ENCODE measurements around the gene ENPP6. TPM values are rescaled to one million over a fixed set of nuclear protein-coding genes. Genes with fewer than 3 reads are reported as not detected.

Gene ENPP6
- total and polyA plus RNA-seq, 2 donors (not counting 1 experiment from before 2014, with no cell fraction given): 0.01 TPM; not detected in 1

DNA sequence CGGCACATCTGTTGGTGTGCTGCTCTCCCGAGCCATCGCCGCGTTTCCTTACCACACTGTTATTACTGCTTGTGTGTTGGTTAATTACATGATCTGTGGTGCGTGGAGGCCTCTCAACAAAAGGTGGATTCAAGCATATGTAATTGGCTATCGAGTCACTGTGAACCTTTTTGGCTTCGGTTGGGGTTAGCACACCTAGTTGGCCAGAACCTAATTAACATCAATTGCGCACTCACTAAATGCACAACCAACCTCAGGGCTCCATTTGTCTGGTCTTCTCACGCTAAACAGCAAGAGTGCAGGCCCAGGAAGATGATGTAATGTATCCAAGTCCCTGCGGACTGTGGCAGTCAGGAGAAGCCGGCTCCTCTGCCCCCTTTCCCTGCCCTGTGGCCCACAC is 17.4 kb downstream of the ENPP6 start:
- no peaks in the 10 kb centered on the region for H3K79me2 ChIP-seq (ENCODE audit: control insufficient read depth, insufficient read depth, low read length)
- H3K9me3 ChIP-seq (ENCODE audit: control extremely low read depth in 1 of 3, control insufficient read depth in 2 of 3, insufficient read depth in 1 of 3, low read length in 2 of 3): no peaks in the 10 kb centered on the region
- no peak overlapping the region for H3K9ac ChIP-seq (ENCODE audit: low read length)
- H3K4me1 Mint-ChIP-seq: no peaks in the 10 kb centered on the region
- POLR2A ChIA-PET: no interaction called here
- CTCF ChIA-PET: no interaction called here
- no peak overlapping the region for H2AFZ ChIP-seq (ENCODE audit: insufficient read depth, low read depth, low read length, poor library complexity, severe bottlenecking)
- no peak overlapping the region for H3K27ac ChIP-seq (ENCODE audit: low read length in 2 of 2)
- no peaks in the 10 kb centered on the region for H3K9me3 Mint-ChIP-seq (ENCODE audit: insufficient read depth)
- no peak overlapping the region for H3K4me3 ChIP-seq (ENCODE audit: control extremely low read depth in 1 of 5, extremely low read depth in 1 of 5, insufficient read depth in 1 of 5, low read depth in 2 of 5, low read length in 4 of 5)
- no peaks in the 10 kb centered on the region for H3K36me3 ChIP-seq (replicated peaks in 1 of 2; ENCODE audit: control extremely low read depth in 1 of 2, control insufficient read depth in 1 of 2, extremely low read depth in 1 of 2, insufficient read depth in 2 of 2, low read length in 1 of 2)
- H3K4me1 ChIP-seq (ENCODE audit: control insufficient read depth in 2 of 2, insufficient read depth in 2 of 2, low read length in 2 of 2): no peaks in the 10 kb centered on the region
- H4K20me1 ChIP-seq (ENCODE audit: control insufficient read depth, insufficient read depth, low read length, poor library complexity, severe bottlenecking): no peaks in the 10 kb centered on the region
- intact Hi-C loops (cut with micrococcal nuclease): no loop called here
- no peak for TF ChIP-seq EZH2 (IDR thresholded peaks at IDR 0.05; ENCODE audit: borderline replicate concordance, insufficient read depth, low read depth, low read length, poor library complexity, severe bottlenecking)
- TF ChIP-seq, protein P1, sequence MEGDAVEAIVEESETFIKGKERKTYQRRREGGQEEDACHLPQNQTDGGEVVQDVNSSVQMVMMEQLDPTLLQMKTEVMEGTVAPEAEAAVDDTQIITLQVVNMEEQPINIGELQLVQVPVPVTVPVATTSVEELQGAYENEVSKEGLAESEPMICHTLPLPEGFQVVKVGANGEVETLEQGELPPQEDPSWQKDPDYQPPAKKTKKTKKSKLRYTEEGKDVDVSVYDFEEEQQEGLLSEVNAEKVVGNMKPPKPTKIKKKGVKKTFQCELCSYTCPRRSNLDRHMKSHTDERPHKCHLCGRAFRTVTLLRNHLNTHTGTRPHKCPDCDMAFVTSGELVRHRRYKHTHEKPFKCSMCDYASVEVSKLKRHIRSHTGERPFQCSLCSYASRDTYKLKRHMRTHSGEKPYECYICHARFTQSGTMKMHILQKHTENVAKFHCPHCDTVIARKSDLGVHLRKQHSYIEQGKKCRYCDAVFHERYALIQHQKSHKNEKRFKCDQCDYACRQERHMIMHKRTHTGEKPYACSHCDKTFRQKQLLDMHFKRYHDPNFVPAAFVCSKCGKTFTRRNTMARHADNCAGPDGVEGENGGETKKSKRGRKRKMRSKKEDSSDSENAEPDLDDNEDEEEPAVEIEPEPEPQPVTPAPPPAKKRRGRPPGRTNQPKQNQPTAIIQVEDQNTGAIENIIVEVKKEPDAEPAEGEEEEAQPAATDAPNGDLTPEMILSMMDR (IDR thresholded peaks at IDR 0.05): no peak
- H3K4me2 ChIP-seq (replicated peaks; ENCODE audit: low read depth, low read length, poor library complexity, severe bottlenecking): no peak overlapping the region
- no peak overlapping the region for H3K27ac Mint-ChIP-seq
- WGBS (ENCODE audit: insufficient coverage): 89% methylated on average over 4 of the region's 12 CpGs
- peaks cover 0 to 4% (median 0%) of the 10 kb centered on the region in 4 experiments for H3K27me3 ChIP-seq (replicated peaks in 1 of 4; ENCODE audit: control extremely low read depth in 1 of 4, control insufficient read depth in 3 of 4, insufficient read depth in 4 of 4, low read length in 3 of 4)
- DNase-seq: no peak
- H3K27me3 Mint-ChIP-seq: peaks cover 33% of the 10 kb centered on the region
- no peak for ATAC-seq (ENCODE audit: low read depth)
- H3K4me3 Mint-ChIP-seq: no peak overlapping the region

DNA sequence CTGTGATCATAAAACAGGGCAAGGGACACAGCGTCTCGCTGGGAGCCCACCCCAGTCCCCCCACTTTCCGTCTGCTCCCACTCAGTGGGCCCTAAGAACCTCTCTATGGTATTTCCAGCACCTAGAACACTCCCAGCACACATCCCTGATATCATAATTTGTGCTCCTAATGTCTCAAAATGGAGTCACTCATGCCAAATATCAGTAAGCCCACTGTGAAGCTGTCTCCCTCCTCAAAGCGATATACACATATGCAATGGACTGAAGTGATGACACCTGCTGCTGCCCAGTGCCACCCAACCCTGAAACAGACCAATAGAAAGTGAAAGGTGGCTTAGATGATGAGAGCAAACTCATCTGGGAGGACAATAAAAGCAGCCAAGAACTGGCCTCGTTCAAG is 17.9 kb downstream of the ENPP6 start:
- Mint-ChIP-seq H3K27ac (no peak overlapping the region), H3K4me3 (no peak overlapping the region), H3K27me3 (peaks cover 29% of the 10 kb centered on the region), H3K9me3 (ENCODE audit: insufficient read depth) (no peaks in the 10 kb centered on the region), H3K4me1 (no peaks in the 10 kb centered on the region)
- 86% methylated on average over 4 of the region's 5 CpGs for WGBS (ENCODE audit: insufficient coverage)
- Histone ChIP-seq H3K9ac (ENCODE audit: low read length) (no peak overlapping the region), H3K9me3 (ENCODE audit: control extremely low read depth in 1 of 3, control insufficient read depth in 2 of 3, insufficient read depth in 1 of 3, low read length in 2 of 3) (no peaks in the 10 kb centered on the region), H3K79me2 (ENCODE audit: control insufficient read depth, insufficient read depth, low read length) (no peaks in the 10 kb centered on the region), H3K36me3 (replicated peaks in 1 of 2; ENCODE audit: control extremely low read depth in 1 of 2, control insufficient read depth in 1 of 2, extremely low read depth in 1 of 2, insufficient read depth in 2 of 2, low read length in 1 of 2) (no peaks in the 10 kb centered on the region), H3K27me3 (replicated peaks in 1 of 4; ENCODE audit: control extremely low read depth in 1 of 4, control insufficient read depth in 3 of 4, insufficient read depth in 4 of 4, low read length in 3 of 4) (peaks cover 0 to 4% (median 0%) of the 10 kb centered on the region in 4 experiments), H3K27ac (ENCODE audit: low read length in 2 of 2) (no peak overlapping the region), H3K4me2 (replicated peaks; ENCODE audit: low read depth, low read length, poor library complexity, severe bottlenecking) (no peak overlapping the region), H3K4me3 (ENCODE audit: control extremely low read depth in 1 of 5, extremely low read depth in 1 of 5, insufficient read depth in 1 of 5, low read depth in 2 of 5, low read length in 4 of 5) (no peak overlapping the region), H4K20me1 (ENCODE audit: control insufficient read depth, insufficient read depth, low read length, poor library complexity, severe bottlenecking) (no peaks in the 10 kb centered on the region), H3K4me1 (ENCODE audit: control insufficient read depth in 2 of 2, insufficient read depth in 2 of 2, low read length in 2 of 2) (no peaks in the 10 kb centered on the region), H2AFZ (ENCODE audit: insufficient read depth, low read depth, low read length, poor library complexity, severe bottlenecking) (no peak overlapping the region)
- ATAC-seq (ENCODE audit: low read depth) (no peak), DNase-seq (no peak)
- POLR2A ChIA-PET: no interaction called here
- CTCF ChIA-PET: no interaction called here
- TF ChIP-seq, protein P1 (IDR thresholded peaks at IDR 0.05): no peak
- no peak for TF ChIP-seq EZH2 (IDR thresholded peaks at IDR 0.05; ENCODE audit: borderline replicate concordance, insufficient read depth, low read depth, low read length, poor library complexity, severe bottlenecking)
- intact Hi-C loops (cut with micrococcal nuclease): no loop called here
